Measurements from ENCODE around the gene CAPN5.
A peak's percentile ranks its signal among the peaks of the same experiment; 100 is the strongest.
"Not testable (repeated sequence)": the region's sequence is repeated elsewhere in the genome, so short reads cannot be mapped to it uniquely, and the experiment has no call there.

CAPN5 gene

DNA sequence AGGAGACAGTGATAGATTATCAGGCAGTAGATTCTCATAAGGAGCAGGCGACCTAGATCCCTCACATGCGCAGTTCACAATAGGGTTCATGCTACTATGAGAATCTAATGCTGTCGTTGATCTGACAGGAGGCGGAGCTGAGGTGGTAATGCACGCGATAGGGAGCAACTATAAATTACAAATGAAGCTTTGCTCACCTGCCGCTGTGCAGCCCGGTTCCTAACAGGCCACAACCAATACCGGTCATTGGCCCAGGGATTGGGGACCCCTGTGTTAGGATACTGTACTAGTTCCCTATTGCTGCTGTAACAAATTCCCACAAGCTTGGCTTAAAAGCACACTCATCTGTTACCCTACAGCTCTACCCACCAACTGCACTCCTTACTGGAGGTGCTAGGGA lies 21.9 kb upstream of the CAPN5 start:
- no peak for DNase-seq

DNA sequence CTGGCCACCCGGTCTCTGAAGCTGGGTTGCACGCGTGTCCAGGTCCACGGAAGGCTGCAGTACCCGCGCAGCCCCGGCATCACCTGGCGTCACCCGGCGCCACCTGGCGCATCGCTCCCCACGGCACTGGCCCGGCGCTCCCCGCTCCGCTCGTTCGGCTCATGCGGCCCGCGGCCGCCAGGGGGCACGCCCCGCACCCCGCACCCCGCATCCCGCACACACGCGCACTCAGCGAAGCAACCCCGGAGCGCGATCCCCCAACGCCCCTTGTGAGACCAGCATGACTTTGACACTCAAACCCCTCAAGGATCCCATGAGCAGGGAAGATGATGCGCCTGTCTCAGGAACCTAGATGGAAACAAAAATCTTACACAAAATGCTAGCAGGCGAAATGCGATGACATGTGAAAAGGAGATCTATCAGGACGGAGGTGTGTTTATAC lies 20.7 kb upstream of the CAPN5 start:
- DNase-seq = no peak

DNA sequence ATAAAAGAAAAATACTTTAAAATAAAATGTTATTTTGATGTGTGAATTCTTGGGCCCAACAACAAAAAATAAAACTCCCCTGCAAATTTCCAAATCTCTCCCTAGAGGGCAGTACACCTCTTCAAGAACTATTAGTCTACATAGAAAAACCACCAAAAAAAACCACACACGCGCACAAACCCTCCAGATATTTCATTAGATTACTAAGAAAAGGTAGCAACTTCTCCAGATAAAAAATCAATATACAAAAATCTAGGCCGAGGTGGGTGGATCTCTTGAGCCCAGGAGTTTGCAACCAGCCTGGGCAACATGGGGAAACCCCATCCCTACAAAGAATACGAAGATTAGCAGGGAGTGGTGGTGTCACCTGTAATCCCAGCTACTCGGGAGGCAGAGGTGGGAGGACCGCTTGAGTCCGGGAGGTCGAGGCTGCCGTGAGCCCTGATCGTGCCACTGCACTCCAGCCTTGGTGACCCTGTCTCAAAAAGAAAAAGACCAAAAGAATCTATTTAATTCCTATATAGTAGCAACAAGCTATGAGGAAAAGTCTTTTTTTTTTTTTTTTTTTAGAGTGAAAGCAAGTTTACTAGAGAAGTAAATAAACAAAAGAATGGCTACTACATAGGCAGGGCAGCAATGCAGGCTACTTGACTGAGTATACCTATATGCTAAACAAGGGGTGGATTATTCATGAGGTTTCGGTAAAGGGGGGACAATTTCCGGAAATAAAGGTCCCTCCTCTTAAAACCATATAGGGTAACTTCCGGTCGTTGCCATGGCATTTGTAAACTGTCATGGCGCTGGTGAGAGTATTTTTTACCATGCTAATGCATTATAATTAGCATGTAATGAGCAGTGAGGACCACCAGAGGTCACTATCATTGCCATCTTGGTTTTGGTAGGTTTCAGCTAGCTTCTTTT lies 19.5 kb upstream of the CAPN5 start:
- peak; percentile 94 for DNase-seq

DNA sequence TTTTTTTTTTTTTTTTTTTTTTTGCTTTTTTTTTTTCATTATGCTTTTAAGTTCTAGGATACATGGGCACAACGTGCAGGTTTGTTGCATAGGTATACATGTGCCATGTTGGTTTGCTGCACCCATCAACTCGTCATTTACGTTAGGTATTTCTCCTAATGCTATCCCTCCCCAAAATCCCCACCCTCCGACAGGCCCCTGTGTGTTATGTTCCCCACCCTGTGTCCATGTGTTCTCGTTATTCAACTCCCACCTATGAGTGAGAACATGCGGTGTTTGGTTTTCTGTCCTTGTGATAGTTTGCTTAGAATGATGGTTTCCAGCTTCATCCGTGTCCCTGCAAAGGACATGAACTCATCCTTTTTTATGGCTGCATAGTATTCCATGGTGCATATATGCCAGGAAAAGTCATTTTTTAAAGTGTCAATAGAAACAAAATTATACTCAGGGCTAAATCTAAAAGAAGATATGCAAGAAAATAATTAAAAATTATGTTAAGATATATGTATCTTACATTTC lies 18.8 kb upstream of the CAPN5 start:
- not testable (repeated sequence) for DNase-seq

DNA sequence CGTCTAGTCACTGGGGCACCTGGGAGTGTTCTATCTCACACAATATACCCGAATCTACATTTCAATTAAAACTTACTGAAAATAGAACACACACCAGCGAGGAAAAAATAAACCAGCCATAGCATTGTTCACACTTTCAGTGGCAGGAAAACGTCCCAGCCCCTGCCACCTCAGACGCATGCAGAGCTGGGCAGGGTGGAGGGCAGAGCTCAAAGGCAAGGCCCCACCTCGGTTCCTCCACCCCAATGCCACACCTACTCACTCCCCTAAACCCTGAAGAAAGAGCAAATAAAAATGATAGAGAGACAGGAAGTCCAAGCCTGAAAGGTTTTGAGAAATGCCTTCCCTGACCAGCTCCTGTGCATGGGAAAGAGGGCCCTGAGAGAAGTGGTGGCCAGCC lies 17.7 kb upstream of the CAPN5 start:
- DNase-seq = no peak

DNA sequence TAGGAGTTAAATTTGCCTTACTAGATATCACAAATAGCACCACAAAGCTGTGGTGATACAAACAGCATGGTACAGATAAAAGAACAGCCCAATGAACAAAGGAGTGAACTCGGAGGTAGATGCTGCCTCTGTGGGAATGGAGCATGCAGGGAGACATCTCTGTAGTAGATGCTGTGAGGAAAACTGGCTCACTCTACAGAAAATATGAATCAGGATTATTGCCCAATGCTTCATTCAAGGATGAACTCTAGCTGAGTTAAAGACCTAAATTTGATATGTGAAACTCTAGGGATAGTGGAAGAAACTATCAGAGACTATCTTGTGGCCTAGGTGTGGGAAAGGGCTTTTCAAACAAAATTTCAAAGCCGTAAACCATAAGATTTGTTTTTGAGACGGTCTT lies 15.3 kb upstream of the CAPN5 start:
- DNase-seq = no peak

DNA sequence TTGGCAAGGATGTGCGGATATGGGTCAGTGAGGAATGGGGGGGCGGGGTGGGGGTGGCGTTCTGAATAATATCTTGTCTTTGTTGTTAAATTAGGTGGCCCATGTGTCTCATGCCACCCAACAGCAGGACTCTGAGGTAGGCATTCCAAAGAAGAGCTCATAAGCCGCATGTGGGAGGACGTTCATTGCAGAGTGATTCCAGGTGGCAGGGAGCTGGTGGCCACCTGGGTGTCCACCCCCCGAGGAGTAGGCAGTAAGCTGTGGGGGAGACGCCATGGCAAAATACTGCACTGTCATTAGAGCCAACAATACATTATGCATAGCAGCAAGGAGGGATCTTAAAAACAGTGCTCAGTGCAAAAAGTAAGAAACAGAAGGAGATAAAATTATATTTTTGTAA lies 14.3 kb upstream of the CAPN5 start:
- no peak for DNase-seq

DNA sequence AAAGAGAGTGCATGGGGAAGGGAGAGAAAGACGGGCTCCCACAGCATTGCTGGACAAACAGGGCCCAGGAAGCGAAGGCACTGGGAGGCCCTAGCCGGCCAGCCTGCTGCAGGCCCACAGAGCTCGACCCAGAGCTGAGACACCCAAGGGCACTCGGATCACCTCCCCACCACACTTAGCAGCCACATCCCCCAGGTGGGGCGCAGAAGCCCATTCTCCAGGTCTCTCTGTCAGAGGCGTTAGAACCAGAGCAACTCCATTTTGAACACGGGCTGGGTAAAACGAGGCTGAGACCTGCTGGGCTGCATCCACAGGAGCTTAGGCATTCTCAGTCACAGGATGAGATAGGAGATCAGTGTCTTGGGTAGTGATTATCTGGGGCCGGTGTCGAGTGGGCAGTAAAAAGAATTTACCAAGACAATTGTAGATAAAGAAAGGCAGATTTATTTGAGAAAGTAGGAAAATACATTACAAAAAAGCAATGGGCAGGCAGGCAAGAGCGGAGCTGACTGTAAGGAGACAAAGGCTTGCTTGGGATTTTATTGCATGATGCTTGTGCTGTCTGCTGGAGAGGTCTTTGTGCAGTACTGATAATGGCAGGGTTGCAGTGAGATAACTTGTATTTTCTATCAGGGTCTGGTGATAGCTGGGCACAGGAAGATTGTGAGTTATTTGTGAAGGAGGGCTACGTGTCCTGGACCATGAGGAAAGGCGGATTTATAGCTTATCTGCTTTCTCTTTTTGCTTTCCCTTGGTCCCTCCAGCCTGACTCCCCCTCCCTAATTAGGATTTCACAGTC lies 13.4 kb upstream of the CAPN5 start:
- DNase-seq = no peak

DNA sequence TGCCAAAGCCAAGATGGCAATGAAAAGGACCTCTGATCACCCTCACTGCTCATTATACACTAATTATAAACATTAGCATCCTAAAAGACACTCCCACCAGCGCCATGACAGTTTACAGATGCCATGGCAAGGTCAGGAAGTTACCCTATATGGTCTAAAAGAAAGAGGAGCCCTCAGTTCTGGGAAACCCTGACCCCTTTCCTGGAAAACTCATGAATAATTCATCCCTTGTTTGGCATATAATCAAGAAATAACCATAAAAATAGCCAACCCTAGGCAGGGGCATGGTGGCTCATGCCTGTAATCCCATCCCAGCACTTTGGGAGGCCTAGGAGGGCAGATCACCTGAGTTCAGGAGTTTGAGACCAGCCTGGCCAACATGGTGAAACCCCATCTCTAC lies 12.7 kb upstream of the CAPN5 start:
- DNase-seq = no peak

DNA sequence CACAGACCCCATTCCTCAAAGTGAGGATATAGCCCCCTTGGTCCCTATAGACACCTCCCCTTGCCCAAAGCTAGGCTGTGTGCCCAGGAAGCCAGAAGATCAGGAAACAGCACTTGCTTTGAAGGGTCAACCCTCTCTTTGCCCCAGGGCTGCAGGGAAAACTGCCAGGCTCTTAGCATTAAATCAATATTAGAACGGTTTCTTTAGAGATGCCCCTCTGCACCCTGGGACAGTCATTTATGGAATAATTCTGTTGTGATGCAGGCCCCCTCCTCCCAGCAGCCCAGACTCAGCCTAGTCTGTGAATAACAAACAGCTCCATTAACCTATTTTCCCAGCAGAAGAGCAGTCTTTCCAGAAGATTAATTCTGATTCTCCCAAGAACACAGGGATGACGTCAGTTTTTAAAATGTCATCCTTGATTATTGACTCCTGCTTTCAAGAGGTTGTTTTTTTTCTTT lies 11.6 kb upstream of the CAPN5 start:
- DNase-seq = no peak

DNA sequence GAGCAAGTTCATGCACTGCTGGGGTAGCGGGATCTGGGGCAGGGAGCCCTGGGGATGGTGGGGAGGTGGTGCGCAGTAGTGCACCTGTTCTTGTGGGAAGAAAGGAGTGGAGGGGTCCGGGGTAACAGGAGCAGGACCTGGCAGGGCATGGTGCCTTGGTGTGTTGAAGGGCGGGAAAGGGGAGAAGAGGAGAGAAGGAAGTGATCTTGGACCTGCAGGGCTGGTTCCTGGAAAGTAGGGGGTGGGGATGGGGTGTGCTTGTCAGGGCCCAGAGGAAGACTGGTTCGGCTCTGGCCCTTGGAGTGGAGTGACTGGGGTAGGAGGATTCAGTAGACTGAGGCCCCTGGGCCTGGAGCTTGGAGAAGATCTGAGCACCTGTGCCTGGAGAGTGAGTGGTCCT lies 10.9 kb upstream of the CAPN5 start:
- no peak for DNase-seq

DNA sequence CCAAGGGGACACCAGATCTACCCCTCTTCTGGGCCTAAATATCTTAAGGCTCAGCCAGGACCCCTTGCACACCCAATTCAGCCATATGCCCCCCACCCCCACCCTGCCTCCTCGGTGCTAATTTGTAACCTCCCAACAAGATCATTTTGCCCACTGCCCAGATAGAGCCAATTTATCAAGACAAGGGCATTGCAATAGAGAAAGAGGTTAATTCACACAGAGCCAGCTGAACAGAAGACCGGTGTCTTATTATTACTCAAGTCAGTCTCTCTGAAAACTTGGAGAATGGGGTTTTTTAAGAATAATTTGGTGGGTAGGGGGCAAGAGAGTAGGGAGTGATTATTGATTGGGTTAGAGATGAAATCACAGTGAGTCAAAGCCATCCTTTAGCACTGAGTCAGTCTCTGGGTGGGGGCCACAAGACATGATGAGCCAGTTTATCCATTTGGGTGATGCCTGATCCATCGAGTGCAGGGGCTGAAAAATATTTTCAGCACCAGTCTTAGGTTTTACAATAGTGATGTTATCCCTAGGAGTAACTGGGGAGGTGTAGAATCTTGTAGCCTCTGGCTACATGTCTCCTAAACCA lies 9.9 kb upstream of the CAPN5 start:
- no peak for DNase-seq

DNA sequence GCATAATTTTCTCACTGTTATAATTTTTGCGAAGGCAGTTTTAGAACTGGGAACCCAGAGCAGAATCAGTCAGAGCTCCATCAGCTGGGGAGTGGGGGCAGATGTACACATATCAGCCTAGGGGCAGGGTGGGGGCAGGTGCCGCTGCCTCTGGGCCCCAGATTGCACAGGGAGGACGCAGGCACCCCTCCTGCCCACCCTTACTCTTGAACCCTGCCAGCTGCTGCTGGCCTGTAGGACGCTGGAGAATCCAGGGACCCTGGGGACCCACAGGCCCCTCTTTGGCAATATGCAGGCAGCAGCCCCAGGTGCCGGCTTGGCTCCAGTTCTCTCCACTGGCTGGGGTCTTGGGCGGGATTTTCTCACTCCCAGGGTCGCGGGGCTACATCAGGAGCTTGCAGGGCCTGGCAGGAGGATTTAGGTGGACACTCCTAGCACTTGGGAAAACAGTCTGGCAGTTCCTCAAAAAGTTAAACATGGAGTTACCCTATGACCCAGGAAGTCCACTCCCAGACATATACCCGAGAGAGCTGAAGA lies 8.8 kb upstream of the CAPN5 start:
- DNase-seq = no peak

DNA sequence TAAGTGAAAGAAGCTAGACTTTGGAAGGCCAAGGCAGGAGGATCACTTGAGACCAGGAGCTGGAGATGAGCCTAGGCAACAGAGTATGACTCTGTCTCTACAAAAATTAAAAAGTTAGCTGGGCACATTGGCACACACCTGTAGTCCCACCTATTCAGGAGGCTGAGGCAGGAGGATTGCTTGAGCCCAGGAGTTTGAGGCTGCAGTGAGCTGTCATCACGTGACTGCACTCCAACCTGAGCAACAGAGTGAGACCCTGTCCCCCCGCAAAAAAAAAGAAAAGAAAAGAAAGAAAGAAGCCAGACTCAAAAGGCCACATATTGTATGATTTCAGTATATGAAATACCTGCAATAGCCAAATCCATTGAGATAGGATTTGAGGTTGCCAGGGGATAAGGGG lies 7.9 kb upstream of the CAPN5 start:
- no peak for DNase-seq

DNA sequence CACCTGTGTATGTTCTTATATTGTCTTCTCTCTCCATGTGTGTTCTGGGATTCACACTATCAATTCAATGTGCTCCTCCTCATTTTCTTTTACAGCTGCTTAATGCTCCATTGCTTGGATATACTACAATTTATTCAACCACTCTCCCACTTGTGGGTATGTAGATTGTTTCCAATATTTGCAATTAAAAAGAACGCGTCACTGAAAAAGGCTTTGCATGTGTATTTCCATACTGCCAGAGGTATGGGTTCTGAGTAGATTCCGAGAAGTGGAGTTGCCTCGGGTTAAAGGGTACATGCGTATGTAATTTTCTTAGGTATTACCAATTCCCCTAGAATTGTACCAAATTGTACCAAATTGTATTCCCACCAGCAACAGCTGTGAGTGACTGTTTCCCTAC lies 7.0 kb upstream of the CAPN5 start:
- no peak for DNase-seq

DNA sequence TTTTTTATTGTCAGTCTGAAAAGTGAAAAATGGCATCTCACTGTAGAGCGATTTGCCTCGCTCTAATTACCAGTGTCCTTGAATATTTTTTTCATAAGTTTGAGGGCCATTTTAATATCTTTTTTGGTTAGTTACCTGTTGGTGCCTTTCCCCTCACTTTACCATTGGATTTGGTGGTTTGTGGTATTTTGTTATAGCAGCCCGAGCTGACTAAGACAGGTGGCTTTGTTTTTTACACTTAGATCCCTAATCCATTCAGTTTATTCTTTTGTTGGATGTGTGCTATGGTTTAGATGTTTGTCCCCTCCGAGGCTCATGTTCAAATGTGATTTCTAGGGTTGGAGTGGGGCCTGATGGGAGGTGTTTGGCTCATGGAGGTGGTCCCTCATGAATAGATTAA lies 6.5 kb upstream of the CAPN5 start:
- DNase-seq = no peak

DNA sequence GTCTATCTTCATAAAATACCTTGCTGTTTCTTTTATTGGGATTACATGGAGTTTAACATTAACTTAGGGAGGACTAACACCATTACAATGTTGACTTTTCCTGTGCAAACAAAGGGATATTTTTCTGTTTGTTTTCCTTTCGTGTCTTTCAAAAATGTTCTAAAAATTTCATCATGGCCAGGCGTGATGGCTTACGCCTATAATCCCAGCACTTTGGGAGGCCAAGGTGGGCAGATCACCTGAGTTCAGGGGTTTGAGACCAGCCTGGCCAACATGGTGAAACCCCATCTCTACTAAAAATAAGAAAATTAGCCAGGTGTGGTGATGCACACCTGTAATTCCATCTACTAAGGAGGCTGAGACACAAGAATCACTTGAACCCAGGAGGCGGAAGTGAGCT lies 5.5 kb upstream of the CAPN5 start:
- not testable (repeated sequence) for DNase-seq

DNA sequence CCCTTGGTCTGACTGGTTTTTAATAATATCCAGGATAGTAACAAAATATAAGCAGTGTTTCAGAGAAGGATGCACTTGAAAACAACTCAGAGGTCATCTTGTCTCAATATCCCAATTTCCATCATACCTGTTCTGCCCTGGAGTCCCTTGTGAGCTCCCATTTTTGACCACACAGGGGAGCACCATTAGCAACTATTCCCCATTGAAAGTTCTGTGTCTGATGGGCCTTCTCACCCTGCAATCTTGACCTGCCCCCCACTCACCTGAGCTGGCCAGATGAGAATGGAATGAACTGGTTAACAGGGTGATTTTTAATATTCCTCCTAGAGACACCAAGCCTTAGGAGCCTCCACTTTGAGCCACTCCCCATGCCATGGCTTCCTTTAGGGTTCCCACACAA lies 3.8 kb upstream of the CAPN5 start:
- no peak for DNase-seq

DNA sequence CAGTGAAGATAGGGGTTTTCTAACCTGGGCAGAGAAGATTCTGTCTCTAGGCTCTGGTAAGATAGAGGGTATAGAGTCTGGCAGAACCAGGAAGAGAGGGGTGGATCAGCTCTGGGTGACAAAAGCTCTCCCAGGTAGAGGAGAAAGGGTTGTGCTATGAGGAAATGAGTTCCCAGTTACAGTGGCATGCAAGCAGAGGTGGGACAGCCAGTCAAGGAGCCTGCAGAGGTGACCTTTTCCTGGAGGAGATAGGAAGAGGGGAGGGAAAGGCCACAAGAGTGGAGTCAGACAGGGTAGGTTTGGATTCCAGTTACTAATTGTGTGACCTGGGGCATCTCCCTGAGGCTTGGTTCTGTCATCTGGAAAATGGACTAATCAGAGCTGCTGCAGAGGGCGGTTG lies 3.4 kb upstream of the CAPN5 start:
- no peak for DNase-seq

DNA sequence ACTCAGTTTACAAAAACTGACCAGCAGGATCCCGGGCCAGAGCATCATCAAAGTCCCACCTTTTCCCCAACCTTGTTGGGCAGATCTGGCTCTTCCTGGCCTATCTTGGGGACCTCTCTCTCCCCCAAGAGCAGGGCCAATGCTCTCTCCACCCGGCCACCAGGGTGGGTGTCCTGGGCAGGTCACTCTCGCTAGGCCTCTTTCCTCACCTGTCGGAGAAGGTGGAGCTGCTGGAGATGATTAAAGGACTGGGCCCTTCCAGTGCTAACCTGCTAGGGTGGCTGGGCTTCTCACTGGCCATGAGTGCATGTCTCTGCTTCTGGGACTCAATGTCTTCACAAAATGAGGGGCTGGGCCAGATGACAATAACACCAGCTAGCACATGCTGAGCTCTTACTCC lies 2.9 kb upstream of the CAPN5 start:
- DNase-seq = no peak

DNA sequence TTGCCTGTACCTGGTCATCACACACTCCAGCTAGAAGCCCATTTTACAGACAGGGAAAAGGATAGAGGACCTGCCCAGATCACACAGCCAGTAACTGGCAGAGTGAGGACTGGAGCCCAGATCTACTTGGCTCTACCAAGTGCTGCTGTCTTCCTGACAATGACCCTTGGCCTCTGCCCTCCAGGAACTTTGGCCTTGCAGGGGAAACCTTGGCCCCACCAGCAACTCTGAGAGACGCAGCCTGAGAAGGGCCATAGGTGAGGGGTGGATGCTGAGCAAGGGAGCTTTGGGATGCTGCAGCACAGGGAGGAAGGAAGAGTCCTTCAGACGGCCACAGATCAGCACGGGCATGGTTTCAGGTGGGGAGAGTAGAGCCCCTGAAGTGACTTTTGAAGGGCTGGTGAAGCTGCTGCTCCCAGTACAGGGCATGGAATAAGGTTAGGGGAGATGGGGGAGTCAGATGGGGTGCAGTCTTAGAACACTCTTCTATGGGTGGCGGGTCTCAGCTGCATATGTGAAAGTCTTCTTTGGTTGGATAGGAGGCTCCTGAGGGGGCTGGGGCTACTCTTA lies 2.0 kb upstream of the CAPN5 start:
- DNase-seq = no peak

DNA sequence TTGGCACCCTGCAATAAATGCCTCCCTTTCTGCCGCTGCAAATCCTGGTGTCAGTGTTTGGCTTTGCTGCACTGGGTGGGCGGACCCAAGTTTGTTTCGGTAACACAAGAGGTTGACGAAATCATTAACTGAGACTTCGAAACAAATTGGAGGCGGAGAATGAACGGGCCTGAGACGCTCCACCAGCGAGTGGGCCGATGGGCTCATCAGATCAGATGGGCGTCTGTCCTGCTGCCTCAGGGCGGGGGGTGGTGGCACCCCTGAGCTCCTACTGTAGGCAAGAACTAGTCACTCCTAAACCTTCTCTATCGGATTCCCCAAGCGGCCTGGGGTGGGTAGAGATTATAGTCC lies 918 bp upstream of the CAPN5 start:
- no peak for DNase-seq

DNA sequence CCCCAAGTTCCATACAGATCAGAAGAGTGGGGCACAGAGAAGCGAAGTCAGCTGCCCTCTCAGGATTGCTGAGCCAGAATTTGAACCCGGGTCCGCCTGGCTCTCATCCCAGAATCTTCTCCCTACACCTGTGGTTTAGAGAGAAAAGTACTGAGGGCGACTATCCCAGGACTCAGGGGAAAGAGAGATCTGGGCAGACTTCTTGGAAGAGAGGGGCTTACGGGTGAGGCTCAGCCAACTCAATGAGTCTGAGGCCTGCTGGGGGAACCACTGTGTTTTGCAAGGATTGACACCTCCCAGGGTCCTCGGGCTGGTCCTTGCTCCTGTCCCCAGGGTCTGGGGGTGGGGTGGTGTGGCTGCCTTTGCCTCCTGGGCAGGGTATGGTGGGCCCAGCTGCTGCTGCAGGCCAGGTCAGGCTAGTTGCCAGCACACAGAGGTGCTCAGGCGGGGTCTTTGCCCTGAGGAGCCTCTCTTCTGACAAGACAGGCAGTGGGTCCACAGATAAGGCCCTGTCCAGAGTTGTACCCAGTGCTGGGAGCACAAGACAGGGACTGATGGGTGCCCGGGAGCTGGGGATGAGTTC lies 1.2 kb downstream of the CAPN5 start:
- DNase-seq = no peak

Data from NCI-H446 treated with DMSO at 0.1 percent for 48 hours (cell line).